Activated CD4-positive, CD25-positive, alpha-beta regulatory T cell treated with anti-CD3 and anti-CD28 coated beads, Interleukin-2, amount 50 U/mL, for 16 hours (primary cell): ENCODE measurements around the gene CTDSP1.

Experiments
- DNase-seq: peaks from one replicate; pipeline ENCODE4 v3.0.0-alpha.2; 2020; ENCODE audit warnings: low read depth, low spot score

The CTDSP1 gene

GRCh38 chr2:218382785-218383184 lies 16.9 kb upstream of the CTDSP1 start:
- DNase-seq = no peak

GRCh38 chr2:218383892-218384519 lies 15.7 kb upstream of the CTDSP1 start:
- no peak for DNase-seq

GRCh38 chr2:218384975-218385374 lies 14.7 kb upstream of the CTDSP1 start:
- DNase-seq = no peak

- no peak for DNase-seq
These were observed 12.9 kb upstream of the CTDSP1 start for GRCh38 chr2:218386505-218387368.

- DNase-seq = no peak
These were observed 12.1 kb upstream of the CTDSP1 start for GRCh38 chr2:218387369-218388194.

- DNase-seq = no peak
These were observed 10.1 kb upstream of the CTDSP1 start for GRCh38 chr2:218389333-218390150.

- DNase-seq = no peak
These were observed 8.5 kb upstream of the CTDSP1 start for GRCh38 chr2:218391202-218391601.

- no peak for DNase-seq
These were observed 7.2 kb upstream of the CTDSP1 start for GRCh38 chr2:218392459-218392858.

- no peak for DNase-seq
These were observed 6.7 kb upstream of the CTDSP1 start for GRCh38 chr2:218392891-218393462.

GRCh38 chr2:218393750-218394290 lies 5.8 kb upstream of the CTDSP1 start:
- DNase-seq = no peak

GRCh38 chr2:218394298-218395089 lies 5.2 kb upstream of the CTDSP1 start:
- no peak for DNase-seq

- DNase-seq = no peak
These were observed 4.6 kb upstream of the CTDSP1 start for GRCh38 chr2:218395090-218395444.

- DNase-seq = no peak
These were observed 4.2 kb upstream of the CTDSP1 start for GRCh38 chr2:218395456-218395825.

- peak; percentile 89 for DNase-seq
These were observed 3.6 kb upstream of the CTDSP1 start for GRCh38 chr2:218395826-218396687.

- DNase-seq = peak; percentile 46
These were observed 2.8 kb upstream of the CTDSP1 start for GRCh38 chr2:218396688-218397462.

- no peak for DNase-seq
These were observed 2.2 kb upstream of the CTDSP1 start for GRCh38 chr2:218397463-218397819.

- no peak for DNase-seq
These were observed 1.7 kb upstream of the CTDSP1 start for GRCh38 chr2:218397820-218398436.
